VCaP (cell line): ENCODE measurements around the gene PPP1R12A.
"Not testable (repeated sequence)": the region's sequence is repeated elsewhere in the genome, so short reads cannot be mapped to it uniquely, and the experiment has no call there.

Experiments used
- H3K27ac ChIP-seq: fragments of 450-650 bp; 2 replicates; pipeline ENCODE4 v1.5.1; 2017
- CTCF ChIP-seq: fragments of 450-650 bp; conservative IDR thresholded peaks from 2 replicates; pipeline ENCODE4 v1.5.1; 2017; ENCODE audit warnings: mild to moderate bottlenecking, moderate library complexity

PPP1R12A gene

GRCh38 chr12:79827484-79827883 lies 107.4 kb downstream of the PPP1R12A start:
- TF ChIP-seq CTCF = no peak
- H3K27ac ChIP-seq = no peak overlapping the region

GRCh38 chr12:79826267-79827128 lies 108.4 kb downstream of the PPP1R12A start:
- TF ChIP-seq CTCF = no peak
- no peak overlapping the region for H3K27ac ChIP-seq

- H3K27ac ChIP-seq = no peak overlapping the region
- TF ChIP-seq CTCF = no peak
These were observed 112.4 kb downstream of the PPP1R12A start for GRCh38 chr12:79822475-79822874.

- no peak for TF ChIP-seq CTCF
- H3K27ac ChIP-seq = peak overlapping the region; percentile 7; the same call in 1 of the 2 replicates
These were observed 116.0 kb downstream of the PPP1R12A start for GRCh38 chr12:79818856-79819255.

GRCh38 chr12:79784366-79785065 lies 150.4 kb downstream of the PPP1R12A start:
- not testable (repeated sequence) for H3K27ac ChIP-seq

GRCh38 chr12:79782172-79782900 lies 152.6 kb downstream of the PPP1R12A start:
- no peak overlapping the region for H3K27ac ChIP-seq
- no peak for TF ChIP-seq CTCF

- peak overlapping the region; percentile 46 for H3K27ac ChIP-seq
- TF ChIP-seq CTCF = no peak
These were observed 156.0 kb downstream of the PPP1R12A start for GRCh38 chr12:79778802-79779448.
